HG03442 (cell line): ENCODE data around the gene NEUROD4.
A peak's percentile ranks its signal among the peaks of the same experiment; 100 is the strongest.
"Not testable (repeated sequence)": the region's sequence is repeated elsewhere in the genome, so short reads cannot be mapped to it uniquely, and the experiment has no call there.

Experiments
- ATAC-seq: cut with Tn5 transposase; IDR thresholded peaks from one replicate; pipeline ENCODE4 v1.9.1; 2021; ENCODE audit warnings: mild to moderate bottlenecking, moderate library complexity; ENCODE audit not compliant: unreplicated experiment

NEUROD4 gene, protein sequence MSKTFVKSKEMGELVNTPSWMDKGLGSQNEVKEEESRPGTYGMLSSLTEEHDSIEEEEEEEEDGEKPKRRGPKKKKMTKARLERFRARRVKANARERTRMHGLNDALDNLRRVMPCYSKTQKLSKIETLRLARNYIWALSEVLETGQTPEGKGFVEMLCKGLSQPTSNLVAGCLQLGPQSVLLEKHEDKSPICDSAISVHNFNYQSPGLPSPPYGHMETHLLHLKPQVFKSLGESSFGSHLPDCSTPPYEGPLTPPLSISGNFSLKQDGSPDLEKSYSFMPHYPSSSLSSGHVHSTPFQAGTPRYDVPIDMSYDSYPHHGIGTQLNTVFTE

GRCh38 chr12:55019784-55020183, at the start of gene NEUROD4:
Gene NEUROD4, plus strand, starts transcription at chr12:55019974. Its CDS starts 6,466 bp downstream, at chr12:55026440.
- ATAC-seq = no peak

DNA sequence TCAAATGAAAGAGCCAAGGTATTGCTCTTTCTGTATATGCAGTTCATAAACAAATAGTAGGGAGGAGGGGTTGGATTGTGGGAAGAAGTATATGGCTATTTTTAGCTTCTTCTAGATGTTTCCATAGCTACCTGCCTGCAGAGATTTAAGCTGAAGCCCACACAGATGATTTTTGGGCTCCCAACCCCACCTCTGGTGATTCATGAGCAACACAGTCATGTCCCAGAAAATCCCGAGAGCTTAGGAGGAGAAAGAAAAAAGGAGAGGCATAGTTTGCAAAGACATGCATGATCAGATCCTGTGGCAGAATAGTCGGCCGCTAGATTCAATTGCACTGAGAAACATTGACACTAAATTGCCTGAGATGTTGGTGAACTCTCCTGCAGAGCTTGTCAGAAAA, 49.0 kb upstream of the NEUROD4 start:
- ATAC-seq = no peak

- ATAC-seq = no peak
Observed at GRCh38 chr12:54973556-54973955, 46.2 kb upstream of the NEUROD4 start.

DNA sequence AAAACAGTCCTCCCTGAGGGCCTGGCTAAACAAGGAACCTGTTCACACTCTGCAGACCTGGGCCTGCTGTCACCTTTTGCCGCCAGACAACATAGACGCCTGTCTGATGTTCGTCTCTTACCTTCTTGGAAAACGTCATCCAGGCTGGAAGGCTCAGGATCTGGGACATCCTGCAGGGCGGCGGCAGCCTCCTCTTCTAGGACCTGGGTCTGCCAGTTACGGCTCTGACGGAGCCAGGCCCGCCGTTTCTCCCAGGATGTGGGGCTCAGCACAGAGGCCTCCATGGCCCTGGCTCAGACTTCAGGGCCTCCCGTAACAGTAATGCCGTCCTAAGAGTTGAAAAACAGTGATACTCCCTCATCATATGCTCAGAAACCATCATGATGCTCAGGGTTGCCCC, 45.5 kb upstream of the NEUROD4 start:
- ATAC-seq = no peak

DNA sequence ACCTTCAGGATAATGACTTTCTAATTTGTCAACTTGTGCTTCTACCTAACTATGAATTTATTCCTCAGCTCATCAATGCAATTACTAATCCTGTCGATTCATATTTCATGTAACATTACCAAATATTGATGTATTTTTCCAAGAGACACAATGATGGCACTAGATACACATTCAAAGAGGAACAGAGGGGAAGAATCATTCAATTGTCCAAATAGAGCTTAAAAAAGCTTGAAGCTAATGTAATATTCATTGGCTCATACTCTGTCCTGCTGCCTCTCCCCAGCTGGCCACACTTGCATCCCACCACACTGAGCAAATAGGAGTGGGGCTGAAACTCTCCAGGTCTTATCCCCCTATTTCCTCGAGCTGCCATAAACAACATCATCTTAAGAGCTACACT, 44.5 kb upstream of the NEUROD4 start:
- ATAC-seq = no peak

DNA sequence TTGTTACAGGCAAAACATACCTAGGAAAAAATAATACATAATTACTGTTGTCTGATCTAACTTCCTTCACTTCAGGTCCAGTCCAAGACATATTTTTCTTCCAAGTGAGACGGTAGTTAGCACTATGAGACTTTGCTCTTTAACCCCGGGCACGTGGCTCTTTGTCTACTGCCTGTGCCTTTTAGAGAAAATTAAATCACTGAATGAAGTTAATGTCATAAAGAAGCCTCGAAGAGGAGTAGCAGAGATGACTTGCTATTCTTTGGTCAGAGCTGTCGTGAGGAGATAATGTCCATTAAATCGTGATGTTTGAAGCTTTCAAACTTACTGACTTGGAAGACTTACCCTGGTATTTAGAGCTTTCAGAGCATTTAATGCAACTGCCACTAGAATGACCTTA, 43.9 kb upstream of the NEUROD4 start:
- no peak for ATAC-seq

GRCh38 chr12:54977155-54977554, 42.6 kb upstream of the NEUROD4 start:
- no peak for ATAC-seq

DNA sequence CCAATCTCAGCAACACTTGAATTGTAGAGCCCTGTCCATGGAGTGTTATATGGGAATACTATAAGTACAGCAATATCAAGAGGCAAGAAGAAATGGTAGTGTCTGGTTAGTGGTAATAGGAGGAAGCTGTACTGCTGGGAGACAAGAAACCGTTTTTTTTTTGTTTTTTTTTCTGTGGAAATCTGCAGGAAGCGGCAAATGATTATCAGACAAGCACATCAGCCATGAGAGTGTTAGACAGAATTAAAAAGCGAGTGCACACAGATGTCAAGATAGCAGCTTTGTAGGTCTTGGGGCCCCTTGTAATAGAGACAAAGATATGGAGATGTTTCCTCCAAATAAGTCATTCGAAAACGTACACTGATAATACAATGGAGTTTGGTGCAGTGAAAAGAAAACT, 41.9 kb upstream of the NEUROD4 start:
- ATAC-seq = no peak

DNA sequence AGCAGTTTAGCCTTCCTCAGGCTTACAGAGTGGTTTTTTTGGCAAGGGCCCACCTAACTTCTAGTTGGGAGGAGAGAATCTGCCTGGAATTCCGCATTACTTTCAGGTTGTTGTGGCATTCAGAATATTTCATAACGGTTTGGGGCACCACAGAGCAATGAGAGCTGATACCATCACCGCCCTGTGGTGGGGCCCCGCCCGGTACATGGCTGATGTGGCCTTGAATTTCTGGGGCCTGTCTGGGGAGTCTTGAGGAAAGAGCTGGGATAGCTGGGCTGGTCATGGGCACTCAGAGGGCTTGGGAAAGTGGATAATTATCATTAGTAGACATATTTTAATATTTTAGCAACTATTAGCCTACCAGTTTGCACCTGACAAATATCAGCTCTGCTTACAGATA, 39.4 kb upstream of the NEUROD4 start:
- no peak for ATAC-seq

DNA sequence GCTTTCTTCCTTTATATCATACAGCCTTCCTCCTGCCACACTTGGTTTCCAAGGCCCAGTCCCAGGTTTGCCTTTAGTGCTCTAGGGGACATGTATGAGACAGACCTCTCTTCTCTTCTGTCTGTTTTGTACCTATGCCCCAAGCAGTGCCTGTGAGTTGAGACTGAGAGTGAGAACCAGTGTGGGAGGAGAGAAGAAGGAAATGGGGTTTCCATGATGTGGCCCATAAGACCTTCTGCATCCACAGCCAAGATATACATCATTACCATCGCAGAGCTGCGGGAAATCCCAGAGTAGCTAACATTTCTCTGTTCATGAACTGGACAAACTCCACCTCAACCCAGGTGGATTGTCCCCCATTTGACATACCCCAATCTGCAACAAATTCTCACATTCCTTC, 38.0 kb upstream of the NEUROD4 start:
- no peak for ATAC-seq

- no peak for ATAC-seq
Observed at GRCh38 chr12:54983536-54984101, 36.2 kb upstream of the NEUROD4 start.

GRCh38 chr12:54984658-54985376, 35.0 kb upstream of the NEUROD4 start, which contains the start of gene TESPA1:
Gene TESPA1, minus strand, starts transcription at chr12:54984762. Its CDS starts 10,200 bp downstream, at chr12:54974562.
- peak; percentile 96 for ATAC-seq

DNA sequence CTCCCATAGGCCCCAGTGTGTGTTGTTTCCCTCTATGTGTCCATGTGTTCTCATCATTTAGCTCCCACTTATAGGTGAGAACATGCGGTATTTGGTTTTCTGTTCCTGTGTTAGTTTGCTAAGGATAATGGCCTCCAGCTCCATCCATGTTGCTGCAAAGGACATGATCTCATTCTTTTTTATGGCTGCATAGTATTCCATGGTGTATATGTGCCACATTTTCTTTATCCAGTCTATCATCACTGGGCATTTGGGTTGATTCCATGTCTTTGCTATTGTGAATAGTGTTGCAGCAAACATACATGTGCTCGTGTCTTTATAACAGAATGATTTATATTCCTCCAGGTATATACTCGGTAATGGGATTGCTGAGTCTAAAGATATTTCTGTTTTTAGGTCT, 33.0 kb upstream of the NEUROD4 start:
- not testable (repeated sequence) for ATAC-seq

- ATAC-seq = no peak
Observed at GRCh38 chr12:54987611-54988231, 32.1 kb upstream of the NEUROD4 start.

GRCh38 chr12:54988402-54989054, 31.2 kb upstream of the NEUROD4 start:
- ATAC-seq = no peak

DNA sequence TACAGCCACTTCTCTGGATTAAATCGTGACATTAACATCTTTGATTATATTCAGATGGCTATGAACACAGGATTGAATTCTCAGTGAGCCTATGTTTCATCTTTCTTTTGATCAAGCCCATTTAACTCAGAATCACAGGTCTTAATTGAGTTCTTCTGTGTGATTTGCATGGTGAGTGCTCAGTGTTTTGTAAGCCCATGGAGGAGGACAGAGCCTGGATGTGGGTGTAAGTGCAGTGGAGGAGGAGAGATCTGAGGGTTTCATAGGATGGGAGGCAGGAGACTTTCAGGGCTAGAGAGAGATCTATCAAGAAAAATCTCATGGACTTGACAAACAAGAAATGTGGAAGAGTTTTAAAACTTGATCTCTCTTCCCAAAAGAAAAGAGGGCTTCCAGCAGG, 29.9 kb upstream of the NEUROD4 start:
- ATAC-seq = no peak

- peak; percentile 68 for ATAC-seq
Observed at GRCh38 chr12:54991161-54991990, 28.4 kb upstream of the NEUROD4 start.

- ATAC-seq = peak; percentile 43
Observed at GRCh38 chr12:54991991-54992375, 27.8 kb upstream of the NEUROD4 start.

- ATAC-seq = peak; percentile 47
Observed at GRCh38 chr12:54993181-54993835, 26.5 kb upstream of the NEUROD4 start.

DNA sequence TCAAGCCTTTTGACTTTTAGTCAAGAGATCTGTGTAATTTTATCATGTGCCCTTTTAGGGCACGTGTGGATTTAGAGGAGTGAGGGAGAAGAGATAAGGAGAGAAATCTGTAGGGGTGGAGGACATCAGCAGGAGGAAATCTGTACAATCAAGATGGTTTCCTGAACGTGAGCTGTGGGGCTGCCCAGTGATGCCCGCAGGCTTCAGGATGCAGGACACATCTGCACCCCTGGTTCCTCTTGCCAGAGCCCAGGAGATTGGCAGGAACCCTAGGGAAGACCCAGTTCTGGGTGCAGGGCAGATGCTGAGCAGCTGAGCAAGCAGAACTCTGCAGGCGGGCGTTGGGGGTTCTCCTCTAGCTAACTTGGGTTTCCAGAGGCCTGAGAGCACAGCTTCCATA, 23.6 kb upstream of the NEUROD4 start:
- no peak for ATAC-seq
